ENCODE results near the gene TFDP1. TPM values are rescaled to one million over a fixed set of nuclear protein-coding genes. Genes with fewer than 3 reads are reported as not detected.

Gene TFDP1
- total RNA-seq, 4 donors from 2014 or later, result 19.2 to 45.3 (median 34.1) TPM

GRCh38 chr13:113653264-113654174 lies 69.0 kb downstream of the TFDP1 start:
- H3K4me3 ChIP-seq, result no peak overlapping the region
- H3K27ac ChIP-seq, result no peak overlapping the region
- H3K36me3 ChIP-seq, result no peaks in the 10 kb centered on the region
- H3K4me1 ChIP-seq, result no peaks in the 10 kb centered on the region
- WGBS, 2 donors, result 57 to 66% methylated on average over 22 to 24 of the region's 24 CpGs
- DNase-seq (ENCODE audit: low spot score in 2 of 2), result peak in 1 of 2 donors; percentile 5
- peaks cover 0 to 20% of the 10 kb centered on the region in 2 donors for H3K27me3 ChIP-seq
- TF ChIP-seq EP300 (IDR thresholded peaks at IDR 0.05), result no peak
- no peak for TF ChIP-seq POLR2A (IDR thresholded peaks at IDR 0.05)
- no peak for TF ChIP-seq CTCF (IDR thresholded peaks at IDR 0.05)
- no peaks in the 10 kb centered on the region for H3K9me3 ChIP-seq

- Histone ChIP-seq H3K9me3 (no peaks in the 10 kb centered on the region), H3K4me3 (no peak overlapping the region), H3K4me1 (no peaks in the 10 kb centered on the region), H3K36me3 (no peaks in the 10 kb centered on the region), H3K27me3 (peaks cover 0 to 20% of the 10 kb centered on the region in 2 donors), H3K27ac (no peak overlapping the region)
- no peak for DNase-seq (ENCODE audit: low spot score in 2 of 2)
- TF ChIP-seq CTCF (IDR thresholded peaks at IDR 0.05), result no peak
- TF ChIP-seq EP300 (IDR thresholded peaks at IDR 0.05), result no peak
- TF ChIP-seq POLR2A (IDR thresholded peaks at IDR 0.05), result no peak
- WGBS, 2 donors, result 46 to 48% methylated on average over 9 of the region's 9 CpGs
Observed at GRCh38 chr13:113654175-113654560, 69.6 kb downstream of the TFDP1 start.

- Histone ChIP-seq H3K27me3 (peaks cover 0 to 20% of the 10 kb centered on the region in 2 donors), H3K9me3 (no peaks in the 10 kb centered on the region), H3K4me1 (no peaks in the 10 kb centered on the region), H3K4me3 (no peak overlapping the region), H3K36me3 (no peaks in the 10 kb centered on the region), H3K27ac (no peak overlapping the region)
- DNase-seq (ENCODE audit: low spot score in 2 of 2), result peak in 1 of 2 donors; percentile 4
- TF ChIP-seq EP300 (IDR thresholded peaks at IDR 0.05) (no peak), POLR2A (IDR thresholded peaks at IDR 0.05) (no peak), CTCF (IDR thresholded peaks at IDR 0.05) (no peak)
- 86 to 89% methylated on average over 38 to 39 of the region's 39 CpGs for WGBS, 2 donors
Observed at GRCh38 chr13:113654591-113655345, 70.2 kb downstream of the TFDP1 start.

GRCh38 chr13:113655346-113656002 lies 70.9 kb downstream of the TFDP1 start:
- peaks cover 0 to 1% (median under 1%) of the 10 kb centered on the region in 4 donors for H3K9me3 ChIP-seq
- WGBS, 2 donors, result 71 to 75% methylated on average over 15 of the region's 15 CpGs
- H3K27me3 ChIP-seq, result peaks cover 0 to 20% of the 10 kb centered on the region in 2 donors
- H3K4me1 ChIP-seq, result no peaks in the 10 kb centered on the region
- peak in 1 of 2 donors; percentile 5 for DNase-seq (ENCODE audit: low spot score in 2 of 2)
- TF ChIP-seq EP300 (IDR thresholded peaks at IDR 0.05) (no peak), CTCF (IDR thresholded peaks at IDR 0.05) (no peak), POLR2A (IDR thresholded peaks at IDR 0.05) (no peak)
- no peak overlapping the region for H3K27ac ChIP-seq
- no peaks in the 10 kb centered on the region for H3K36me3 ChIP-seq
- H3K4me3 ChIP-seq, result no peak overlapping the region
